ENCODE data around the gene PIEZO2.

PIEZO2 gene

GRCh38 chr18:10770264-10770663 is 379.1 kb downstream of the PIEZO2 start:
- no peak for DNase-seq

GRCh38 chr18:10768221-10768620 is 381.1 kb downstream of the PIEZO2 start:
- no peak for DNase-seq

- no peak for DNase-seq
Measured at GRCh38 chr18:10767658-10768057, 381.7 kb downstream of the PIEZO2 start.

GRCh38 chr18:10760986-10761385 is 388.4 kb downstream of the PIEZO2 start:
- DNase-seq = no peak

- DNase-seq = no peak
Measured at GRCh38 chr18:10759241-10759640, 390.1 kb downstream of the PIEZO2 start.

- no peak for DNase-seq
Measured at GRCh38 chr18:10757946-10758345, 391.4 kb downstream of the PIEZO2 start.

GRCh38 chr18:10757349-10757748 is 392.0 kb downstream of the PIEZO2 start:
- DNase-seq = no peak

- DNase-seq = no peak
Measured at GRCh38 chr18:10755855-10756254, 393.5 kb downstream of the PIEZO2 start.

- no peak for DNase-seq
Measured at GRCh38 chr18:10754128-10754527, 395.2 kb downstream of the PIEZO2 start.

GRCh38 chr18:10752382-10752781 is 397.0 kb downstream of the PIEZO2 start:
- no peak for DNase-seq

- no peak for DNase-seq
Measured at GRCh38 chr18:10751653-10752052, 397.7 kb downstream of the PIEZO2 start.

GRCh38 chr18:10750191-10751035 is 399.0 kb downstream of the PIEZO2 start:
- no peak for DNase-seq

- DNase-seq = no peak
Measured at GRCh38 chr18:10748641-10749040, 400.7 kb downstream of the PIEZO2 start.

- no peak for DNase-seq
Measured at GRCh38 chr18:10745971-10746370, 403.4 kb downstream of the PIEZO2 start.

GRCh38 chr18:10745219-10745618 is 404.1 kb downstream of the PIEZO2 start:
- DNase-seq = no peak

- no peak for DNase-seq
Measured at GRCh38 chr18:10743766-10744165, 405.6 kb downstream of the PIEZO2 start.

- DNase-seq = no peak
Measured at GRCh38 chr18:10739152-10739551, 410.2 kb downstream of the PIEZO2 start.

GRCh38 chr18:10736984-10737383 is 412.4 kb downstream of the PIEZO2 start:
- no peak for DNase-seq

GRCh38 chr18:10732990-10733389 is 416.4 kb downstream of the PIEZO2 start:
- DNase-seq = no peak

GRCh38 chr18:10727477-10727876 is 421.9 kb downstream of the PIEZO2 start:
- no peak for DNase-seq

GRCh38 chr18:10726198-10727068 is 422.9 kb downstream of the PIEZO2 start:
- no peak for DNase-seq

GRCh38 chr18:10724666-10725065 is 424.7 kb downstream of the PIEZO2 start:
- DNase-seq = no peak

- DNase-seq = no peak
Measured at GRCh38 chr18:10723496-10723895, 425.9 kb downstream of the PIEZO2 start.

- no peak for DNase-seq
Measured at GRCh38 chr18:10718809-10719208, 430.6 kb downstream of the PIEZO2 start.

Data from stimulated activated CD8-positive, alpha-beta memory T cell treated with anti-CD3 and anti-CD28 coated beads, Interleukin-4, amount 100 ng/mL, for 48 hours (primary cell).